HL-60 (cell line): ENCODE data around the gene GFI1.

ENCODE experiments used
- CTCF ChIP-seq: IDR thresholded peaks from one replicate; pipeline ENCODE4 v1.5.1; 2011; ENCODE audit warnings: low read length, control low read depth, inconsistent platforms; ENCODE audit not compliant: insufficient read depth
- POLR2AphosphoS5 ChIP-seq: IDR thresholded peaks from 2 replicates; pipeline ENCODE4 v1.6.1; 2012; ENCODE audit warnings: low read depth

GRCh38 chr1:92494485-92495141 lies 7.9 kb upstream of the GFI1 start:
- TF ChIP-seq CTCF (no peak), POLR2AphosphoS5 (no peak)
